NCI-H460 (cell line): ENCODE measurements around the gene LCN12. TPM values are rescaled to one million over a fixed set of nuclear protein-coding genes. Genes with fewer than 3 reads are reported as not detected.

Experiments used
- DNase-seq: peaks from one replicate; pipeline ENCODE4 v3.0.0-alpha.2; 2016; ENCODE audit warnings: low read depth; ENCODE audit errors: extremely low read depth
- total RNA-seq: library from RNA; depleted of rRNA; stranded (reverse); fragments of >200 nt; shearing (Covaris generic); gene quantifications from 2 replicates; pipeline ENCODE4 v1.2.3, GENCODE V29; 2014

LCN12 gene
- total RNA-seq, 1 experiment from 2014 or later, result 1.5 TPM

- DNase-seq, result no peak
Observed at GRCh38 chr9:136926154-136926704, 25.8 kb upstream of the LCN12 start.

GRCh38 chr9:136926749-136927148 is 25.3 kb upstream of the LCN12 start:
- DNase-seq, result no peak

GRCh38 chr9:136927343-136928271 is 24.5 kb upstream of the LCN12 start:
- no peak for DNase-seq

GRCh38 chr9:136928591-136928990 is 23.5 kb upstream of the LCN12 start:
- DNase-seq, result no peak

- DNase-seq, result no peak
Observed at GRCh38 chr9:136930014-136930413, 22.1 kb upstream of the LCN12 start.

- no peak for DNase-seq
Observed at GRCh38 chr9:136931611-136932130, 20.4 kb upstream of the LCN12 start.

GRCh38 chr9:136934277-136934676 is 17.8 kb upstream of the LCN12 start:
- no peak for DNase-seq

- DNase-seq, result no peak
Observed at GRCh38 chr9:136935651-136936050, 16.4 kb upstream of the LCN12 start.

GRCh38 chr9:136936645-136937170 is 15.4 kb upstream of the LCN12 start:
- DNase-seq, result no peak

GRCh38 chr9:136937186-136938001 is 14.7 kb upstream of the LCN12 start:
- DNase-seq, result no peak

- DNase-seq, result no peak
Observed at GRCh38 chr9:136939431-136939995, 12.6 kb upstream of the LCN12 start.

GRCh38 chr9:136939996-136940525 is 12.0 kb upstream of the LCN12 start:
- no peak for DNase-seq

GRCh38 chr9:136940526-136941230 is 11.4 kb upstream of the LCN12 start:
- no peak for DNase-seq

GRCh38 chr9:136941231-136942111 is 10.6 kb upstream of the LCN12 start:
- DNase-seq, result no peak

- no peak for DNase-seq
Observed at GRCh38 chr9:136942112-136942880, 9.8 kb upstream of the LCN12 start.

- no peak for DNase-seq
Observed at GRCh38 chr9:136942881-136943230, 9.2 kb upstream of the LCN12 start.

GRCh38 chr9:136943291-136944211 is 8.5 kb upstream of the LCN12 start:
- no peak for DNase-seq
